Mesendoderm (in vitro differentiated cells): ENCODE results near the gene BCL3.
A peak's percentile ranks its signal among the peaks of the same experiment; 100 is the strongest.

ENCODE experiments used
- DNase-seq: peaks from one replicate; pipeline ENCODE4 v3.0.0; 2013
- H2AK5ac ChIP-seq: 2 replicates; pipeline ENCODE4 v1.6.1; 2013; ENCODE audit warnings: low read length, inconsistent platforms
- H2BK120ac ChIP-seq: 2 replicates; pipeline ENCODE4 v1.6.1; 2013; ENCODE audit warnings: low read depth, mild to moderate bottlenecking, low read length, moderate library complexity, mixed read lengths
- H2BK15ac ChIP-seq: replicated peaks from 2 replicates; pipeline ENCODE4 v1.6.1; 2013; ENCODE audit warnings: low read depth, mild to moderate bottlenecking, moderate library complexity
- H2BK5ac ChIP-seq: 2 replicates; pipeline ENCODE4 v1.6.1; 2013; ENCODE audit warnings: low read length, inconsistent platforms
- H3K18ac ChIP-seq: 2 replicates; pipeline ENCODE4 v1.6.1; 2013; ENCODE audit warnings: mild to moderate bottlenecking, low read length, mixed read lengths
- H3K23ac ChIP-seq: one replicate; pipeline ENCODE4 v1.6.1; 2013; ENCODE audit warnings: low read length
- H3K27ac ChIP-seq: 2 replicates; pipeline ENCODE4 v1.5.1; 2013; ENCODE audit warnings: low read depth, mild to moderate bottlenecking, inconsistent platforms, low read length, moderate library complexity
- H3K27me3 ChIP-seq: 2 replicates; pipeline ENCODE4 v1.6.1; 2013; ENCODE audit warnings: low read length, control low read depth, mild to moderate bottlenecking, inconsistent platforms; ENCODE audit not compliant: insufficient read depth, poor library complexity
- H3K36me3 ChIP-seq: 2 replicates; pipeline ENCODE4 v1.6.1; 2013; ENCODE audit warnings: low read length, inconsistent platforms; ENCODE audit not compliant: control insufficient read depth, insufficient read depth
- H3K4ac ChIP-seq: one replicate; pipeline ENCODE4 v1.6.1; 2013; ENCODE audit warnings: low read depth, mild to moderate bottlenecking, low read length, moderate library complexity
- H3K4me1 ChIP-seq: 2 replicates; pipeline ENCODE4 v1.6.1; 2013; ENCODE audit warnings: low read depth, low read length, inconsistent platforms; ENCODE audit not compliant: control insufficient read depth
- H3K4me2 ChIP-seq: 2 replicates; pipeline ENCODE4 v1.6.1; 2013; ENCODE audit warnings: low read length
- H3K4me3 ChIP-seq: 2 replicates; pipeline ENCODE4 v1.5.1; 2013; ENCODE audit warnings: mild to moderate bottlenecking, low read length
- H3K56ac ChIP-seq: one replicate; pipeline ENCODE4 v1.6.1; 2013; ENCODE audit warnings: low read length
- H3K79me1 ChIP-seq: 2 replicates; pipeline ENCODE4 v1.6.1; 2013; ENCODE audit warnings: low read length, inconsistent platforms
- H3K79me2 ChIP-seq: 2 replicates; pipeline ENCODE4 v1.6.1; 2013; ENCODE audit warnings: mild to moderate bottlenecking, low read length; ENCODE audit not compliant: control insufficient read depth, insufficient read depth
- H3K9ac ChIP-seq: 2 replicates; pipeline ENCODE4 v1.6.1; 2013; ENCODE audit warnings: low read length, inconsistent platforms
- H4K5ac ChIP-seq: one replicate; pipeline ENCODE4 v1.6.1; 2013; ENCODE audit warnings: low read length
- H4K8ac ChIP-seq: one replicate; pipeline ENCODE4 v1.6.1; 2013; ENCODE audit warnings: low read depth, mild to moderate bottlenecking, control low read depth, low read length, moderate library complexity
- WGBS: extraction: QIAGEN DNeasy Blood & Tissue Kit; methylation state at CpG from one replicate; pipeline ENCODE4 v1.1.7; 2013; ENCODE audit warnings: low lambda C conversion rate, missing lambda C conversion rate; ENCODE audit not compliant: insufficient coverage; ENCODE audit errors: extremely low coverage; 5-methylcytosine and 5-hydroxymethylcytosine counted together

Gene BCL3

DNA sequence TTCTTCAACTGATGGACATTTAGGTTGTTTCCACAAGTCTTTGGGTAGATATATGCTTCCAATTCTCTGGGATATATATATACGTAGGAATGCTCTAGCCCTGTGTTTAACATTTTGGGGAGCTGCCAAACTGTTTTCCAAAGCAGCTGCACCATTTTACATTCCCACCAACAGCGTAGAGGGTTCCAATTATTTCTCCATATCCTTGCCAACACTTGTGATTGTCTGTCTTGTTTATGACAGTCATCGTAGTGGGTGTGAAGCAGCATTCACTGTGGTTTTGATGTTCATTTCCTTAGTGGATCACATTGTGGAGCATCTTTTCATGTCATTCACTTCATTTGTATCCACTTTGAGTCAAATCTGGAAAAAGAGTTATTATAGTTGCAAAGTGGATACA is 24.5 kb downstream of the BCL3 start:
- H3K4me3 ChIP-seq, result no peak overlapping the region
- WGBS, result no CpG with 5 or more reads among the region's 3 CpGs
- H4K5ac ChIP-seq, result no peak overlapping the region
- H2BK15ac ChIP-seq, result no peak overlapping the region
- H3K36me3 ChIP-seq, result no peaks in the 10 kb centered on the region
- H2AK5ac ChIP-seq, result no peak overlapping the region
- no peak overlapping the region for H3K9ac ChIP-seq
- no peak overlapping the region for H3K23ac ChIP-seq
- no peaks in the 10 kb centered on the region for H3K4me1 ChIP-seq
- no peak for DNase-seq
- no peaks in the 10 kb centered on the region for H3K79me1 ChIP-seq
- no peak overlapping the region for H3K18ac ChIP-seq
- no peak overlapping the region for H3K56ac ChIP-seq
- no peak overlapping the region for H3K4ac ChIP-seq
- no peak overlapping the region for H2BK120ac ChIP-seq
- H3K27me3 ChIP-seq, result no peaks in the 10 kb centered on the region
- no peak overlapping the region for H4K8ac ChIP-seq
- no peak overlapping the region for H3K4me2 ChIP-seq
- no peaks in the 10 kb centered on the region for H3K79me2 ChIP-seq
- H3K27ac ChIP-seq, result no peak overlapping the region
- H2BK5ac ChIP-seq, result no peak overlapping the region

GRCh38 chr19:44775676-44776240 is 27.2 kb downstream of the BCL3 start:
- H3K23ac ChIP-seq, result no peak overlapping the region
- H2AK5ac ChIP-seq, result no peak overlapping the region
- WGBS, result no CpG with 5 or more reads among the region's 6 CpGs
- H2BK15ac ChIP-seq, result no peak overlapping the region
- no peak overlapping the region for H3K27ac ChIP-seq
- no peak overlapping the region for H3K9ac ChIP-seq
- H3K4me3 ChIP-seq, result no peak overlapping the region
- DNase-seq, result no peak
- H3K4me1 ChIP-seq, result no peaks in the 10 kb centered on the region
- H2BK5ac ChIP-seq, result no peak overlapping the region
- no peak overlapping the region for H4K5ac ChIP-seq
- no peak overlapping the region for H3K18ac ChIP-seq
- no peaks in the 10 kb centered on the region for H3K79me2 ChIP-seq
- no peak overlapping the region for H2BK120ac ChIP-seq
- H3K4me2 ChIP-seq, result no peak overlapping the region
- no peak overlapping the region for H3K56ac ChIP-seq
- H3K36me3 ChIP-seq, result no peaks in the 10 kb centered on the region
- no peaks in the 10 kb centered on the region for H3K79me1 ChIP-seq
- H3K4ac ChIP-seq, result no peak overlapping the region
- H3K27me3 ChIP-seq, result no peaks in the 10 kb centered on the region
- H4K8ac ChIP-seq, result no peak overlapping the region

DNA sequence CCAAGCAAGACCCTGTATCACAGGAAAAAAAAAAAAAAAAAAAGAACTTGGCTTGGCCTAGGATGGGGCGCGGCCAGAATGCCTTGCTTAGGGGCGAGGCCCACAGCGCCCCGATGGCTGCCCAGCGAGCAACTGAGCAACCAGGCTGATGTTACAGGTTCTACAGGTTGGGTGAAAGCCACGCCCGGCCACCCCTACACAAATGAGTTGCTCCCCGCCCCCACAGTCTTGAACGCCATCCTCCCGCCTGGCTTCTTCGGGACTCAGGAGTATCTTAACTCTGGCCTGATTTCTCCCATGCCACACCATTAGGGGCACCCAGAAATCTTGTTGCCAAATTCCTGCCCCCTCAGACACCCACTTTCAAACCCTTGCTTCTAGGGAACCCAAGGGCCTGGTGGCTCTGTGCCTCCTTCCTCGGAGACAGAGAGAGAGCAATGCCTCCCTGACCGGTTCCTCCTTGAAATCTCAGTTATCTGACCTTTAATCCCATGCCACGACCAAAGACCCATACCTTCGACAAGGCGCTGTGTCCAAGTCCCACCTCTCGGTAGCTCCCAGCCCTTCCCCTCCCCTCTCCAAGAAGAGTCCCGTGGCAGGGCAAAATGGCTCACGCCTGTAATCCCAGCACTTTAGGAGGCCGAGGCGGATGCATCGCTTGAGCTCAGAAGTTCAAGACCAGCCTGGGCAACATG is 28.0 kb downstream of the BCL3 start:
- no peak overlapping the region for H3K18ac ChIP-seq
- no peak overlapping the region for H3K4me2 ChIP-seq
- no peaks in the 10 kb centered on the region for H3K4me1 ChIP-seq
- H3K56ac ChIP-seq, result no peak overlapping the region
- no peak overlapping the region for H4K8ac ChIP-seq
- H3K27me3 ChIP-seq, result no peaks in the 10 kb centered on the region
- no peak overlapping the region for H3K4ac ChIP-seq
- no peak overlapping the region for H3K27ac ChIP-seq
- no peaks in the 10 kb centered on the region for H3K79me1 ChIP-seq
- H3K79me2 ChIP-seq, result no peaks in the 10 kb centered on the region
- H2AK5ac ChIP-seq, result no peak overlapping the region
- no CpG with 5 or more reads among the region's 23 CpGs for WGBS
- no peak overlapping the region for H2BK15ac ChIP-seq
- no peaks in the 10 kb centered on the region for H3K36me3 ChIP-seq
- H4K5ac ChIP-seq, result no peak overlapping the region
- no peak overlapping the region for H3K9ac ChIP-seq
- no peak overlapping the region for H2BK5ac ChIP-seq
- no peak overlapping the region for H3K4me3 ChIP-seq
- DNase-seq, result no peak
- H3K23ac ChIP-seq, result no peak overlapping the region
- H2BK120ac ChIP-seq, result no peak overlapping the region

DNA sequence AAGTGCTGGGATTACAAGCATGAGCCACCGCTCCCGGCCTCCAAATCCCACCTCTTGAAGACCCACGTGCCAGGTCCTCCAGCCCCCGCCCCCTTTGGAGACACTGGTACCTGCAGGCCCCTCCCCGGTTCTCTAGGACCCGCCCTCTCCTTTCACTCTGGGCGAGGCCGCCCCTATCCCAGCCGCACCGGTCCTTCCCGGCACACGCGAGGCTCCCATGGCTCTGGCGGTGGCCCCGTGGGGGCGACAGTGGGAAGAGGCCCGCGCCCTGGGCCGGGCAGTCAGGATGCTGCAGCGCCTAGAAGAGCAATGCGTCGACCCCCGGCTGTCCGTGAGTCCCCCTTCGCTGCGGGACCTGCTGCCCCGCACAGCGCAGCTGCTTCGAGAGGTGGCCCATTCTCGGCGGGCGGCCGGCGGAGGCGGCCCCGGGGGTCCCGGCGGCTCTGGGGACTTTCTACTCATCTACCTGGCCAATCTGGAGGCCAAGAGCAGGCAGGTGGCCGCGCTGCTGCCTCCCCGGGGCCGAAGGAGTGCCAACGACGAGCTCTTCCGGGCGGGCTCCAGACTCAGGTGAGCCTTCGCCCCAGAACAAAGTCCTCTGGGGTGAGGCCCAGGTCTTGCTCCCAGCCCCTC is 29.3 kb downstream of the BCL3 start, which contains the start of gene CBLC:
Gene CBLC (plus strand): TSS at position 176 of the 633 bp plus-strand sequence. CDS start 42 bp downstream, at position 218.
- no peak within 1 kb of the TSS for H3K4ac ChIP-seq
- H3K23ac ChIP-seq, result no peak within 1 kb of the TSS
- no peaks in the 10 kb centered on the region for H3K79me2 ChIP-seq
- no peak within 1 kb of the TSS for H3K27ac ChIP-seq
- H4K5ac ChIP-seq, result no peak within 1 kb of the TSS
- H4K8ac ChIP-seq, result no peak within 1 kb of the TSS
- no peak within 1 kb of the TSS for H2BK120ac ChIP-seq
- no peaks in the 10 kb centered on the region for H3K27me3 ChIP-seq
- H3K18ac ChIP-seq, result peak within 1 kb of the TSS; percentile 81
- peak within 1 kb of the TSS; percentile 81 for H3K56ac ChIP-seq
- H3K79me1 ChIP-seq, result no peaks in the 10 kb centered on the region
- H3K36me3 ChIP-seq, result no peaks in the 10 kb centered on the region
- H3K4me1 ChIP-seq, result no peaks in the 10 kb centered on the region
- no peak within 1 kb of the TSS for H2AK5ac ChIP-seq
- H3K4me3 ChIP-seq, result peak within 1 kb of the TSS; percentile 43
- H2BK5ac ChIP-seq, result no peak within 1 kb of the TSS
- peak; percentile 96 for DNase-seq
- H2BK15ac ChIP-seq, result no peak within 1 kb of the TSS
- H3K9ac ChIP-seq, result peak within 1 kb of the TSS; percentile 66
- peak within 1 kb of the TSS; percentile 64 for H3K4me2 ChIP-seq
- no CpG with 5 or more reads among the region's 47 CpGs for WGBS

GRCh38 chr19:44779150-44779549 is 30.6 kb downstream of the BCL3 start:
- Histone ChIP-seq H3K27ac (no peak overlapping the region), H4K8ac (no peak overlapping the region), H3K36me3 (no peaks in the 10 kb centered on the region), H2AK5ac (no peak overlapping the region), H2BK5ac (no peak overlapping the region), H3K4me2 (no peak overlapping the region), H3K79me2 (no peaks in the 10 kb centered on the region), H3K4me3 (no peak overlapping the region), H3K23ac (no peak overlapping the region), H2BK120ac (no peak overlapping the region), H3K27me3 (no peaks in the 10 kb centered on the region), H3K18ac (no peak overlapping the region), H4K5ac (no peak overlapping the region), H3K9ac (no peak overlapping the region), H3K4me1 (no peaks in the 10 kb centered on the region), H3K4ac (no peak overlapping the region), H3K79me1 (no peaks in the 10 kb centered on the region), H2BK15ac (no peak overlapping the region), H3K56ac (no peak overlapping the region)
- no CpG with 5 or more reads among the region's 2 CpGs for WGBS
- DNase-seq, result no peak
